Measurements from ENCODE around the gene EXTL1. TPM values are rescaled to one million over a fixed set of nuclear protein-coding genes. Genes with fewer than 3 reads are reported as not detected.

Gene EXTL1
- total RNA-seq, 1 donor from 2014 or later: not detected

- no peak overlapping the region for H3K27ac Mint-ChIP-seq
- H3K4me1 Mint-ChIP-seq: peaks cover 5% of the 10 kb centered on the region
- H3K9me3 Mint-ChIP-seq: no peaks in the 10 kb centered on the region
- intact Hi-C loops (cut with micrococcal nuclease): no loop called here
- no peak for DNase-seq
- no peak overlapping the region for H3K4me3 Mint-ChIP-seq
- H3K36me3 Mint-ChIP-seq (ENCODE audit: low read depth): no peaks in the 10 kb centered on the region
- H3K27me3 Mint-ChIP-seq: peaks cover 21% of the 10 kb centered on the region
Measured at GRCh38 chr1:26006710-26007109, 14.9 kb upstream of the EXTL1 start.

- Mint-ChIP-seq H3K4me3 (no peak overlapping the region), H3K27me3 (peaks cover 12% of the 10 kb centered on the region), H3K4me1 (no peaks in the 10 kb centered on the region), H3K9me3 (no peaks in the 10 kb centered on the region), H3K36me3 (ENCODE audit: low read depth) (no peaks in the 10 kb centered on the region), H3K27ac (no peak overlapping the region)
- no peak for DNase-seq
- intact Hi-C loops (cut with micrococcal nuclease): no loop called here
Measured at GRCh38 chr1:26009796-26010447, 11.7 kb upstream of the EXTL1 start.

- no peaks in the 10 kb centered on the region for H3K9me3 Mint-ChIP-seq
- H3K4me1 Mint-ChIP-seq: no peaks in the 10 kb centered on the region
- intact Hi-C loops (cut with micrococcal nuclease): no loop called here
- no peak overlapping the region for H3K4me3 Mint-ChIP-seq
- H3K36me3 Mint-ChIP-seq (ENCODE audit: low read depth): no peaks in the 10 kb centered on the region
- no peak overlapping the region for H3K27ac Mint-ChIP-seq
- H3K27me3 Mint-ChIP-seq: peaks cover 12% of the 10 kb centered on the region
- DNase-seq: no peak
Measured at GRCh38 chr1:26010825-26011224, 10.8 kb upstream of the EXTL1 start.

- peaks cover 2% of the 10 kb centered on the region for H3K4me1 Mint-ChIP-seq
- intact Hi-C loops (cut with micrococcal nuclease): no loop called here
- H3K27me3 Mint-ChIP-seq: peaks cover 5% of the 10 kb centered on the region
- no peak overlapping the region for H3K4me3 Mint-ChIP-seq
- no peaks in the 10 kb centered on the region for H3K9me3 Mint-ChIP-seq
- DNase-seq: no peak
- H3K36me3 Mint-ChIP-seq (ENCODE audit: low read depth): no peaks in the 10 kb centered on the region
- no peak overlapping the region for H3K27ac Mint-ChIP-seq
Measured at GRCh38 chr1:26012864-26013263, 8.7 kb upstream of the EXTL1 start.

GRCh38 chr1:26014179-26014578 is 7.4 kb upstream of the EXTL1 start:
- no peak overlapping the region for H3K27ac Mint-ChIP-seq
- intact Hi-C loops (cut with micrococcal nuclease): no loop called here
- H3K9me3 Mint-ChIP-seq: no peaks in the 10 kb centered on the region
- no peak for DNase-seq
- H3K4me1 Mint-ChIP-seq: peaks cover 2% of the 10 kb centered on the region
- H3K27me3 Mint-ChIP-seq: peaks cover 5% of the 10 kb centered on the region
- no peaks in the 10 kb centered on the region for H3K36me3 Mint-ChIP-seq (ENCODE audit: low read depth)
- no peak overlapping the region for H3K4me3 Mint-ChIP-seq

- Mint-ChIP-seq H3K4me3 (no peak overlapping the region), H3K27ac (no peak overlapping the region), H3K9me3 (no peaks in the 10 kb centered on the region), H3K36me3 (ENCODE audit: low read depth) (no peaks in the 10 kb centered on the region), H3K4me1 (peaks cover 13% of the 10 kb centered on the region), H3K27me3 (peaks cover 5% of the 10 kb centered on the region)
- intact Hi-C loops (cut with micrococcal nuclease): no loop called here
- no peak for DNase-seq
Measured at GRCh38 chr1:26015358-26015757, 6.2 kb upstream of the EXTL1 start.

GRCh38 chr1:26016258-26016952 is 5.2 kb upstream of the EXTL1 start:
- H3K4me1 Mint-ChIP-seq: peaks cover 13% of the 10 kb centered on the region
- no peak for DNase-seq
- H3K9me3 Mint-ChIP-seq: no peaks in the 10 kb centered on the region
- no peak overlapping the region for H3K27ac Mint-ChIP-seq
- intact Hi-C loops (cut with micrococcal nuclease): no loop called here
- no peaks in the 10 kb centered on the region for H3K36me3 Mint-ChIP-seq (ENCODE audit: low read depth)
- peaks cover 3% of the 10 kb centered on the region for H3K27me3 Mint-ChIP-seq
- H3K4me3 Mint-ChIP-seq: no peak overlapping the region

GRCh38 chr1:26016953-26017545 is 4.5 kb upstream of the EXTL1 start:
- no peak for DNase-seq
- H3K4me1 Mint-ChIP-seq: peaks cover 14% of the 10 kb centered on the region
- no peaks in the 10 kb centered on the region for H3K9me3 Mint-ChIP-seq
- H3K4me3 Mint-ChIP-seq: no peak overlapping the region
- no peak overlapping the region for H3K27ac Mint-ChIP-seq
- no peaks in the 10 kb centered on the region for H3K36me3 Mint-ChIP-seq (ENCODE audit: low read depth)
- H3K27me3 Mint-ChIP-seq: peaks cover 6% of the 10 kb centered on the region
- intact Hi-C loops (cut with micrococcal nuclease): no loop called here

GRCh38 chr1:26017606-26018005 is 4.0 kb upstream of the EXTL1 start:
- no peak for DNase-seq
- intact Hi-C loops (cut with micrococcal nuclease): no loop called here
- Mint-ChIP-seq H3K9me3 (no peaks in the 10 kb centered on the region), H3K4me3 (no peak overlapping the region), H3K27ac (no peak overlapping the region), H3K27me3 (peaks cover 6% of the 10 kb centered on the region), H3K4me1 (peaks cover 14% of the 10 kb centered on the region), H3K36me3 (ENCODE audit: low read depth) (no peaks in the 10 kb centered on the region)

- Mint-ChIP-seq H3K36me3 (ENCODE audit: low read depth) (no peaks in the 10 kb centered on the region), H3K27me3 (peaks cover 6% of the 10 kb centered on the region), H3K27ac (no peak overlapping the region), H3K4me3 (no peak overlapping the region), H3K4me1 (peaks cover 14% of the 10 kb centered on the region), H3K9me3 (no peaks in the 10 kb centered on the region)
- no peak for DNase-seq
- intact Hi-C loops (cut with micrococcal nuclease): no loop called here
Measured at GRCh38 chr1:26019641-26020315, 1.8 kb upstream of the EXTL1 start.

- DNase-seq: no peak
- no peaks in the 10 kb centered on the region for H3K9me3 Mint-ChIP-seq
- intact Hi-C loops (cut with micrococcal nuclease): no loop called here
- H3K4me3 Mint-ChIP-seq: no peak overlapping the region
- H3K4me1 Mint-ChIP-seq: peaks cover 14% of the 10 kb centered on the region
- H3K36me3 Mint-ChIP-seq (ENCODE audit: low read depth): no peaks in the 10 kb centered on the region
- H3K27ac Mint-ChIP-seq: no peak overlapping the region
- H3K27me3 Mint-ChIP-seq: peaks cover 6% of the 10 kb centered on the region
Measured at GRCh38 chr1:26020330-26020768, 1.2 kb upstream of the EXTL1 start.

GRCh38 chr1:26020941-26021646 is 481 bp upstream of the EXTL1 start:
- Mint-ChIP-seq H3K36me3 (ENCODE audit: low read depth) (no peaks in the 10 kb centered on the region), H3K4me1 (peaks cover 14% of the 10 kb centered on the region), H3K27me3 (peaks cover 6% of the 10 kb centered on the region), H3K9me3 (no peaks in the 10 kb centered on the region), H3K27ac (no peak overlapping the region), H3K4me3 (no peak overlapping the region)
- intact Hi-C loops (cut with micrococcal nuclease): no loop called here
- DNase-seq: no peak

- Mint-ChIP-seq H3K27me3 (peaks cover 6% of the 10 kb centered on the region), H3K36me3 (ENCODE audit: low read depth) (no peaks in the 10 kb centered on the region), H3K27ac (no peak overlapping the region), H3K9me3 (no peaks in the 10 kb centered on the region), H3K4me3 (no peak overlapping the region), H3K4me1 (peaks cover 14% of the 10 kb centered on the region)
- no peak for DNase-seq
- intact Hi-C loops (cut with micrococcal nuclease): no loop called here
Measured at GRCh38 chr1:26022404-26022779, 817 bp downstream of the EXTL1 start.

Measured in activated CD4-positive, alpha-beta T cell treated with anti-CD3 and anti-CD28 coated beads, Interleukin-2, amount 10 ng/mL, durations not matched to agents 24 days and 14 days (primary cell).